PC-3 (cell line): ENCODE data around the gene TJP3. TPM values are rescaled to one million over a fixed set of nuclear protein-coding genes. Genes with fewer than 3 reads are reported as not detected.

ENCODE experiments used
- ATAC-seq: fragments of 200-7000 bp; cut with Tn5 transposase; 2 replicates; pipeline ENCODE4 v1.9.1; 2020; ENCODE audit warnings: mild to moderate bottlenecking, moderate library complexity
- BruUV-seq: library from RNA; stranded (reverse); fragments of 400-500 nt; replicated peaks from 2 replicates; lab custom pipeline; 2021; lab: Mats Ljungman, UMichigan
- CTCF ChIA-PET: fragments of 300-600 bp; sonication (Branson Sonifier 250); formaldehyde crosslinking; loops from one replicate; lab custom pipeline; 2022; ENCODE audit warnings: antibody characterized with exemption; lab: Charles Lee
- POLR2A ChIA-PET: fragments of 300-600 bp; sonication (Branson Sonifier 250); formaldehyde crosslinking; loops from one replicate; lab custom pipeline; 2022; ENCODE audit warnings: antibody characterized with exemption; ENCODE audit not compliant: unreplicated experiment; lab: Charles Lee
- DNase-seq: peaks from one replicate; pipeline ENCODE4 v3.0.0-alpha.2; 2015
- H2AFZ ChIP-seq: fragments of 300-600 bp; sonication (generic); 2 replicates; pipeline ENCODE4 v1.6.0; 2016; ENCODE audit warnings: antibody characterized with exemption, low read length
- H3F3A ChIP-seq: fragments of 300-600 bp; sonication (generic); one replicate; pipeline ENCODE4 v1.6.0; 2017; ENCODE audit warnings: antibody characterized with exemption, low read length, control low read depth, mild to moderate bottlenecking; ENCODE audit not compliant: unreplicated experiment
- H3K27ac ChIP-seq: fragments of 300-600 bp; sonication (generic); 2 replicates; pipeline ENCODE4 v1.5.1; 2016; ENCODE audit warnings: mild to moderate bottlenecking, low read length
- H3K27me3 ChIP-seq: fragments of 300-600 bp; sonication (generic); 2 replicates; pipeline ENCODE4 v1.6.1; 2016; ENCODE audit warnings: low read length, mixed read lengths
- H3K36me3 ChIP-seq: fragments of 300-600 bp; sonication (generic); 2 replicates; pipeline ENCODE4 v1.6.1; 2016; ENCODE audit warnings: low read depth, mixed run types, low read length, mixed read lengths
- H3K4me1 ChIP-seq: fragments of 300-600 bp; sonication (generic); 2 replicates; pipeline ENCODE4 v1.5.1; 2016; ENCODE audit warnings: low read length; ENCODE audit not compliant: insufficient read depth
- H3K4me2 ChIP-seq: fragments of 300-600 bp; sonication (generic); 2 replicates; pipeline ENCODE4 v1.6.0; 2016; ENCODE audit warnings: low read length
- H3K4me3 ChIP-seq: fragments of 300-600 bp; sonication (generic); 2 replicates; pipeline ENCODE4 v1.5.1; 2016; ENCODE audit warnings: mild to moderate bottlenecking, low read length, mixed read lengths
- H3K79me2 ChIP-seq: fragments of 300-600 bp; sonication (generic); 2 replicates; pipeline ENCODE4 v1.6.1; 2017; ENCODE audit warnings: low read length, mixed read lengths
- H3K9ac ChIP-seq: fragments of 300-600 bp; sonication (generic); 2 replicates; pipeline ENCODE4 v1.6.0; 2016; ENCODE audit warnings: mild to moderate bottlenecking, low read length
- H3K9me2 ChIP-seq: fragments of 300-600 bp; sonication (generic); replicated peaks from 2 replicates; pipeline ENCODE4 v1.6.1; 2016; ENCODE audit warnings: mixed run types, low read length, mixed read lengths
- H3K9me3 ChIP-seq: fragments of 300-600 bp; sonication (generic); 2 replicates; pipeline ENCODE4 v1.6.1; 2016; ENCODE audit warnings: low read length, mixed read lengths
- H4K20me1 ChIP-seq: fragments of 300-600 bp; sonication (generic); 2 replicates; pipeline ENCODE4 v1.6.1; 2016; ENCODE audit warnings: low read length, mixed read lengths
- EZH2 ChIP-seq: fragments of 300-600 bp; sonication (generic); IDR thresholded peaks from one replicate; pipeline ENCODE4 v1.6.1; 2017; ENCODE audit warnings: antibody characterized with exemption, mild to moderate bottlenecking, low read length; ENCODE audit not compliant: unreplicated experiment
- EZH2phosphoT487 ChIP-seq: fragments of 300-600 bp; sonication (generic); IDR thresholded peaks from 2 replicates; pipeline ENCODE4 v1.6.1; 2018; ENCODE audit warnings: mild to moderate bottlenecking, antibody characterized with exemption, low read length, borderline replicate concordance
- intact Hi-C: fragments of 100-400 bp; cut with micrococcal nuclease; formaldehyde crosslinking; loops from 2 replicates; pipeline ENCODE4 v1.9.0; 2023
- total RNA-seq: library from RNA; depleted of rRNA; stranded (reverse); fragments of >200 nt; gene quantifications from 2 replicates; pipeline ENCODE4 v1.2.3, GENCODE V29; 2014
- TF ChIP-seq, protein P1 (sequence below): fragments of 300-600 bp; sonication (generic); conservative IDR thresholded peaks from 2 replicates; pipeline ENCODE4 v1.5.1; 2017; ENCODE audit warnings: antibody characterized with exemption, low read depth, mild to moderate bottlenecking, low read length

TJP3 gene
- total RNA-seq, 1 experiment from 2014 or later, result 11.7 TPM

DNA sequence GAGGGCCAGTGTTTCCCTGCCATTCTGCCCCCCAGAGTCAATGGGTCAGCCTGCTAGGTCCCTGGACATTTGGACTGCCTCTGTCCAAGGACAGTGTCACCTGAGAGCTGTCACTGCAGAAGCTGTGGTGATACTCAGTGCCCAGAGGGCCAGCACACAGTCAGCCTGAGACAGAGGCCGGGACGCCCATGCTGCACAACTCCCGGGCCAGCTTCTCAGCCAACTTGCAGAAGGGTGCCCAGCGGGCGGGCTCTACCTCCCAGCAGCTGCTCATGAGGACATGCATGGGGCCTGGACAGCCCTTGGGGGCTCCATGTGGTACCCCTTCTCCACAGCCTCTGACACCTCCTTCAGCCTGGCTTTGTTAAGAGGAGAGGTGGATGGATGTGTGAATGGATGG, 67.6 kb downstream of the TJP3 start:
- POLR2A ChIA-PET, result no interaction called here
- Histone ChIP-seq H3K27me3 (no peaks in the 10 kb centered on the region), H3K9me3 (no peaks in the 10 kb centered on the region), H3K79me2 (no peaks in the 10 kb centered on the region), H3K9ac (no peak overlapping the region), H3K9me2 (no peaks in the 10 kb centered on the region), H3K4me1 (no peaks in the 10 kb centered on the region), H3K27ac (no peak overlapping the region), H3F3A (no peaks in the 10 kb centered on the region), H3K4me2 (no peak overlapping the region), H4K20me1 (no peaks in the 10 kb centered on the region), H3K36me3 (no peaks in the 10 kb centered on the region), H2AFZ (no peak overlapping the region), H3K4me3 (no peak overlapping the region)
- TF ChIP-seq, protein P1, sequence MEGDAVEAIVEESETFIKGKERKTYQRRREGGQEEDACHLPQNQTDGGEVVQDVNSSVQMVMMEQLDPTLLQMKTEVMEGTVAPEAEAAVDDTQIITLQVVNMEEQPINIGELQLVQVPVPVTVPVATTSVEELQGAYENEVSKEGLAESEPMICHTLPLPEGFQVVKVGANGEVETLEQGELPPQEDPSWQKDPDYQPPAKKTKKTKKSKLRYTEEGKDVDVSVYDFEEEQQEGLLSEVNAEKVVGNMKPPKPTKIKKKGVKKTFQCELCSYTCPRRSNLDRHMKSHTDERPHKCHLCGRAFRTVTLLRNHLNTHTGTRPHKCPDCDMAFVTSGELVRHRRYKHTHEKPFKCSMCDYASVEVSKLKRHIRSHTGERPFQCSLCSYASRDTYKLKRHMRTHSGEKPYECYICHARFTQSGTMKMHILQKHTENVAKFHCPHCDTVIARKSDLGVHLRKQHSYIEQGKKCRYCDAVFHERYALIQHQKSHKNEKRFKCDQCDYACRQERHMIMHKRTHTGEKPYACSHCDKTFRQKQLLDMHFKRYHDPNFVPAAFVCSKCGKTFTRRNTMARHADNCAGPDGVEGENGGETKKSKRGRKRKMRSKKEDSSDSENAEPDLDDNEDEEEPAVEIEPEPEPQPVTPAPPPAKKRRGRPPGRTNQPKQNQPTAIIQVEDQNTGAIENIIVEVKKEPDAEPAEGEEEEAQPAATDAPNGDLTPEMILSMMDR, result no peak
- TF ChIP-seq EZH2phosphoT487 (no peak), EZH2 (no peak)
- DNase-seq, result no peak
- intact Hi-C loops, result no loop called here
- ATAC-seq, result no peak
- BruUV-seq, result no TSS peak
- CTCF ChIA-PET, result no interaction called here

DNA sequence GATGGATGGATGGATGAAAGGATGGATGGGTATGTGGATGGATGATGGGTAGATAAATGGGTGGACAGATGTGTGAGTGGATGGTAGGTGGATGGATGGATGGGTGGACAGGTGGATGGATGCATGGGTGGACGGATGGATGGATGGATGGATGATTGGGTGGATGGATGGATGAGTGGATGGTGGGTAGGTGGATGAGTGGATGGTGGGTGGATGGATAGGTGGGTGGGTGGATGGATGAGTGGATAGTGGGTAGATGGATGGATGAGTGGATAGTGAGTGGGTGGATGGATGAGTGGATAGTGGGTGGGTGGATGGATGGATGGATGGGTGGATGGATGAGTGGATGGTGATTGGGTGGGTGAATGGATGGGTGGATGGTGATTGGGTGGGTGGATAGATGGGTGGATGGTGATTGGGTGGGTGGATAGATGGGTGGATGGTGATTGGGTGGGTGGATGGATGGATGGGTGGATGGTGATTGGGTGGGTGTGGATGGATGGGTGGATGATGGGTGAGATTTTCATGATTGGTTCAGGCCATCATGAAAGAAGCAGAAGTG, 68.4 kb downstream of the TJP3 start:
- H3K9ac ChIP-seq, result no peak overlapping the region
- no peak for ATAC-seq
- no peaks in the 10 kb centered on the region for H3K36me3 ChIP-seq
- ChIA-PET POLR2A (no interaction called here), CTCF (no interaction called here)
- H4K20me1 ChIP-seq, result no peaks in the 10 kb centered on the region
- H3K4me3 ChIP-seq, result no peak overlapping the region
- no peaks in the 10 kb centered on the region for H3F3A ChIP-seq
- H3K4me2 ChIP-seq, result no peak overlapping the region
- H3K79me2 ChIP-seq, result no peaks in the 10 kb centered on the region
- H3K9me2 ChIP-seq, result no peaks in the 10 kb centered on the region
- intact Hi-C loops, result no loop called here
- H3K4me1 ChIP-seq, result no peaks in the 10 kb centered on the region
- TF ChIP-seq EZH2 (no peak), EZH2phosphoT487 (no peak)
- TF ChIP-seq, protein P1, result no peak
- no peak overlapping the region for H2AFZ ChIP-seq
- no peak overlapping the region for H3K27ac ChIP-seq
- 0 out of 2 replicates have a peak, but pooled peaks cover 5% of the 10 kb centered on the region for H3K9me3 ChIP-seq
- no TSS peak for BruUV-seq
- no peak for DNase-seq
- H3K27me3 ChIP-seq, result no peaks in the 10 kb centered on the region

DNA sequence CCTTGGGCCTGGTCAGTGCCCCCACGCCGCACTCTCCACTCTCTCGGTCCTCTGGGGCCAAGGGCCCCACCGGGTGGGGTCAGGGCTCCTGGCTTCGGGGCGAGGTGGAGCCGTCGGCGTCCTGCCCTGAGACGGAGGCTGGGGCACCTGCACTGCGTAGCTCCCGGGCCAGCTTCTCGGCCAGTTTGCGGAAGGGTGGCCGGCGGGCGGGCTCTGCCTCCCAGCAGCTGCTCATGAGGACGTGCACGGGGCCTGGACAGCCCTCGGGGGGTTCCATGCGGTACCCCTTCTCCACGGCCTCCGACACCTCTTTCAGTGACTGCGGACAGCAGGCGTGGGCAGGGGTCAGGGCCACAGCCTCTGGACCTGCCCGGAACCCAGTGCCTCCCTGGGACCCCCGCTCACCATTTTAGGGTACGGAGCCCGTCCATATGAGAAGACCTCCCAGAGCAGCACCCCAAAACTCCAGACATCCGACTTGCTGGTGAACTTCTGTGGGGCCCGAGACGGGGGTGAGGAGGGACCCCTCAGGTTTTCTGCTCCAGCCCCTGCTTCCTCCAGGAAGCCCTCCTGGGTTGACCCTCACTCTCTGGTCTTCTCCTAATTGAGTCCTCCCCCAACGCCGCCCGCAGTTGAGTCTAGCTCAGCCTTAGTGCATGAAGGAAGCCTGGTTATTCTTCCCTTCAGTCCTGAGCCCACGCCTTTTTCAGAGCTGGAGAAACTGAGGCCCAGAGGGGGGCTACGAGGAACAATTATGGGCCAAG, 70.1 kb downstream of the TJP3 start:
- no peak for DNase-seq
- Histone ChIP-seq H3K36me3 (no peaks in the 10 kb centered on the region), H3K4me1 (no peaks in the 10 kb centered on the region), H3K27ac (no peak overlapping the region), H3K9me3 (0 out of 2 replicates have a peak, but pooled peaks cover 13% of the 10 kb centered on the region), H3F3A (no peaks in the 10 kb centered on the region), H3K9me2 (no peaks in the 10 kb centered on the region), H3K79me2 (no peaks in the 10 kb centered on the region), H3K4me3 (no peak overlapping the region), H3K4me2 (no peak overlapping the region), H3K9ac (no peak overlapping the region), H2AFZ (no peak overlapping the region), H3K27me3 (no peaks in the 10 kb centered on the region), H4K20me1 (no peaks in the 10 kb centered on the region)
- ChIA-PET POLR2A (no interaction called here), CTCF (interaction anchor here (0.5 kb wide), 1 partner anchor 574 kb away, joined by 3 read pairs; no protein-coding TSS in a partner anchor)
- no peak for ATAC-seq
- intact Hi-C loops, result no loop called here
- BruUV-seq, result no TSS peak
- TF ChIP-seq EZH2 (no peak), EZH2phosphoT487 (no peak)
- TF ChIP-seq, protein P1, result no peak
